GM18517 (cell line): Measurements from ENCODE around the gene SRGN.

ENCODE experiments used
- ATAC-seq: cut with Tn5 transposase; IDR thresholded peaks from one replicate; pipeline ENCODE4 v1.9.1; 2021; ENCODE audit warnings: mild to moderate bottlenecking, moderate library complexity; ENCODE audit not compliant: unreplicated experiment

The SRGN gene

DNA sequence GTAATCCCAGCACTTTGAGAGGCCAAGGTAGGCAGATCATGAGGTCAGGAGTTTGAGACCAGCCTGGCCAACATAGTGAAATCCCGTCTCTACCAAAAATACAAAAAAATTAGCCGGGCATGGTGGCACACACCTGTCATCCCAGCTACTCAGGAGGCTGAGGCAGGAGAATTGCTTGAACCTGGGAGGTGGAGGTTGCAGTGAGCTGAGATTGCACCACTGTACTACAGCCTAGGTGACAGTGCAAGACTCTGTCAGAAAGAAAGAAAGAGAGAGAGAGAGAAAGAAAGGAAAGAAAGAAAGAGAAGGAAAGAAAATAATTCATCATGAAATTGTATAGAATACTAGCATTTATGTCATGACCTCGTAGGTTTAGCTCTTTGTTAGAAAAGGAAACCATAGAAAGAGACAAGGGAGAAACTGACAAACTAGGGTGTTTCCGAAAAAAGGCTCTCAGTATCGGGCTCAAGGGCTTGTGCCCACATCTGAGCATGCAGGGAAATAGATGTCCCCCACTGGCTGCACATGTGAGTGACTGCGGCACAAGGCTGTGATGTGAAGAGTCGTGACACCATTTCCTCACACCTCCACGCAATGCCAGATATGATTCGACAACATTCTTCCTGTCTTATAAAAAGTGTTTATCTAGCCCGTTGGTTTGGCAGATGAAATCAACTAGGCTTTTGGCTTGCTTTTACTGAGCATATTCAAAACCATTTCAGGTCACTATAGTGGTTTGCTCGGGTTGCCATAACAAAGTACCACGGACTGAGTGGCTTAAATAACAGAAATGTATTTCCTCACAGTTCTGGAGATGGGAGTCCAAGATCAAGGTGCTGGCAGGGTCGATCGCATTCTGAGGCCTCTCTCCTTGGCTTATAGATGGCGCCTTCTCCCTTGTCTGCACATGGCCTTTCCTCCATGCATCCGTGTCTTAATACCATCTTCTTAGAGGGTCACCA lies 2.0 kb downstream of the SRGN start:
- peak; percentile 30 for ATAC-seq

DNA sequence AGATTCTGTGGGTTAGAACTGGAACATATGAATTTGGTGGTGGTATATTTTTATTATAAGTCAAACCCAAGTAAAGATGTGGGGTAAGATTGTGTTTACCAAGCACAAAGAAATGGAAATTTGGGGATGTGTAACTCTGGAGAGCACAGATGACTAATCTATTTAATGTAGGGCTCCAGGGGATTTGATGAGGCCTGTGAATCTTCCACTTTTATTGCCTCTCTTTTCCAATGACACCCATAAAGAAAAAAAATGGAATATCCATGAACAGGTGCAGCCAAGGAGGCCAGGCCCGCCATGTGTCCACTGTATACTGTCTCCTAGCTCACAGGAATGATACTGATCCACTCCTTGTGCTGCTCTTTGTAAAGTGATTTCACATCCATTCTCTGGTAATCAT lies 2.8 kb downstream of the SRGN start:
- no peak for ATAC-seq

DNA sequence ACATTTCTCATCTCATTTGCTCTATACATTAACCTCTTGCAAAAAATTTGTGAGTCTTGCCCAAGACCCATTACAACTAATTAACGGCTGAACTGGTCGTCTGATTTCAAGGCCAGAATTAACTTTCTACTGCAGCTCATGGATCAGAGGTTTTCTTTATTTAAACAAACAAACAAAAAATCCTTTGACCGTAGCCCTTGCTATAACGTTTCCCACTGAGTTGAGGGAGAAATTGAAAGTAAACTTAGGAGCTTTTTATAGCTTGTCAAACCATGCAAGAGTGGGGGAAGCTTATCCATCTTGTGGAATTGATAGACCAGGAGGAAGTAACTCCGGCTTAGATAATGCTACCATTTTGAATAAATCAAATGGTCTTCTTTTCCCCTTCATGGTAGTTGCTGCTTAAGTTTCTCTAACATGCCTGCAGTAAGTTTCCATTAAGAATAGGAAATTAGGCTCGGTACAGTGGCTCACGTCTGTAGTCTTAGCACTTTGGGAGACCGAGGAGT lies 3.3 kb downstream of the SRGN start:
- ATAC-seq, result no peak

DNA sequence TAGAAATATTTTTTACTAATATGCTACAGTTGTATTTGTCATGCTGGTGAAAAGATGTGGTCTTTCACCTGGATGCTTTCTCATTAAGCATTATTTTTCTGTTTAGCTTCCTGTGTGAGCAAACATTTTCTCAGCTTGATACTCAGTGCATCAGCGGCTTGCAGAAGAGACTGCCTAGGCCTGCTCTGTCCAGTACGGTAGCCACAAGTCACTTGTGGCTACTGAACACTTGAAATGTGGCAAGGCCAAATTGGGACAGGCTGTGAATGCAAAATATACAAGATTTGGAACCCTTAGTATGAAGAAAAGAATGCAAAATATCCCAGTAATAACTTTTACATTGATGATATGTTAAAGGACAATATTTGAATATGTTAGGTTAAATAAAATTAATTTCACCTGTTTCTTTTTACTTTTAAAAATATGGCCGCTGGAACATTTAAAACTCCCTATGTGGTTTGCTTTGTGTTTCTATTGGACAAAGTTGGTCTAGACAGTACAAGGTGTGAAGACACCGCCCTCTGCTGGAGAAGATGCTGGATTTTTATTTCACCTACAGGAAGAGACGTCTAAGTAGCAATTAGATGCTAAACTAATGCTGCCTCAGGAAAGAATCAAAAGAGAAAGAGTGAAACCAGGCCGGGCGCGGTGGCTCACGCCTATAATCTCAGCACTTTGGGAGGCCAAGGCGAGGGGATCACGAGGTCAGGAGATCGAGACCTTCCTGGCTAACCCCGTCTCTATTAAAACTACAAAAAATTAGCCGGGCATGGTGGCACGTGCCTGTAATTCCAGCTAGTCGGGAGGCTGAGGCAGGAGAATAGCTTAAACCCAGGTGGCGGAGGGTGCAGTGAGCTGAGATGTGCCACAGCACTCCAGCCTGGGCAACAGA lies 5.3 kb downstream of the SRGN start:
- no peak for ATAC-seq

DNA sequence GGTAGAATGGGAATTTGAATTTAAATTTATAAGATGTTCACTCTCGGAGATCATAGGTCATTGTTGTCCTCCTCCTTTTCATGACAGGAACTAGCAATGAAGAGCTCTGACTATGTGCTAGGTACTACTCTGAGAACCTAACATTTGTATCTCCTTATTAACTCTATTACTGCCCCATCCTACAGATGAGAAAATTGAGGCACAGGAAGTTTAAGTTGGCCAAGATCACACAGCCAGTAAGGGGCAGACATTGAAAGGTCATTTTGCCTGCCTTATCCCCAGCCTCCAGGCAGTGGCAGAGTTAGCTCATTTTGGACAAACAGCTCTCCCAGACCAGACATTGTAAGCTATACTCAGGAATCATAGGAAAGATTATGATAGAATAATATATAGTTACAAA lies 6.0 kb downstream of the SRGN start:
- ATAC-seq, result no peak

DNA sequence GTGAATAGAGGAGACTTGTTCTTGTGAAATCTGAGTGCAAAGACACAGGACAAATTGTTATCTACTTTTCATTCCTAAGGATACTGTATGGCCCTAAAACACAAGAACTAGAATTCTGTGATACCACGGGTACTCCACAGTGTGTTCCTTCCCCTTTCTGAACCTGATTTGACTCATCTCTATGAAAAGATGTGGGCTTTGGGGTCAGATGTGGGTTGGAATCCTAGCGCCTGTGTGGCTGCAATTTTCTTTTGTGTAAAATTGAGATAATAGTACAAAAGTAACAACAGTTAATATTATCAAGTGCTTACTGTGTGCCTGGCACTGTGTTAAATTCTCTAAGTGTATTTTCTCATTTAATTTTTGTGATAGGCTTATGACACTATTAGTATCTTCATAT lies 8.1 kb downstream of the SRGN start:
- ATAC-seq, result no peak

DNA sequence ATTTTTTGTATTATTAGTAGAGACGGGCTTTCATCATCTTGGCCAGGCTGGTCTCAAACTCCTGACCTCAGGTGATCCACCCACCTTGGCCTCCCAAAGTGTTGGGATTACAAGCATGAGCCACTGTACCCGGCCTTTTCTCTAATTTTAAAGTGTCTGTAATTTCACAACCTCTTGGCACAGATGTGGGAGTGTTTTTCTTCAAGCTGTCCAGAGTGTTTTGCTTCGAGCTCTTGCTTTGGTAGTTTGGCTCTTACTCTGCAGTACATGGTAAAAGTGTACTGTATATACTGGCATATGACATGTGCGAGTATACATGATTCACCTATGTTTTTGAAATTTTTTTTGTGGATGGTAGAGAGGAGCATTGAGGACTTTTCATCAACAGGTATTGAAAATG lies 9.8 kb downstream of the SRGN start:
- ATAC-seq, result no peak

DNA sequence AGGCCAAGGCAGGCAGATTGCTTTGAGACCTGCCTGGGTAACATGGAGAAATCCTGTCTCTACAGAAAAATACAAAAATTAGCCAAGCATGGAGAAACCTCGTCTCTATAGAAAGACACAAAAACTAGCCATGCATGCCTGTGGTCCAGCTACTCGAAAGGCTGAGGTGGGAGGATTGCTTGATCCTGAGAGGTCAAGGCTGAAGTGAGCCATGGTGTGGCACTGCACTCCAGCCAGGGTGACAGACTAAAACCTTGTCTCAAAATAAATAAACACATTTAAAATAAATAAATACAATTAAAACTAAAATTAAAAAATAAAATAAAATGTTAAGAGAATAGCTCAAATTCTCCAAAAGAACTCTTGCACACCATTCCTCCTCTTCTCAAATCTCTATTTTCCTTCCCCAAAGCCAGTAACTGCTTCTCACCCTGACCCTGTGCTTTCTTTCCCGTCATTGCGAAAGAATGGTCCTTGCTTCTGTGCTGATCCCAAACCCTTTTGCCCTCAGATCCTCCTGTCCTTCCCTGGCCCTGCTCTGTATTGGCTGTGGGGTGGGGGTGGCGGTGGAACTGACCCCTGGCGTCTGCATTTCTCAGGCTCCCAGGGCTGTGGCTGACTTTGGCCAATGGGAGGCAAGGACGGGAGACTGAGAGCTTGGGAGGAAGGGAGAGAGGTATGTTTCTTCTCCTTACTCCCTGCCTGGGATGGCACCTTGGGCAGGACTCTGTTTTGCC lies 12.4 kb downstream of the SRGN start:
- ATAC-seq, result no peak

DNA sequence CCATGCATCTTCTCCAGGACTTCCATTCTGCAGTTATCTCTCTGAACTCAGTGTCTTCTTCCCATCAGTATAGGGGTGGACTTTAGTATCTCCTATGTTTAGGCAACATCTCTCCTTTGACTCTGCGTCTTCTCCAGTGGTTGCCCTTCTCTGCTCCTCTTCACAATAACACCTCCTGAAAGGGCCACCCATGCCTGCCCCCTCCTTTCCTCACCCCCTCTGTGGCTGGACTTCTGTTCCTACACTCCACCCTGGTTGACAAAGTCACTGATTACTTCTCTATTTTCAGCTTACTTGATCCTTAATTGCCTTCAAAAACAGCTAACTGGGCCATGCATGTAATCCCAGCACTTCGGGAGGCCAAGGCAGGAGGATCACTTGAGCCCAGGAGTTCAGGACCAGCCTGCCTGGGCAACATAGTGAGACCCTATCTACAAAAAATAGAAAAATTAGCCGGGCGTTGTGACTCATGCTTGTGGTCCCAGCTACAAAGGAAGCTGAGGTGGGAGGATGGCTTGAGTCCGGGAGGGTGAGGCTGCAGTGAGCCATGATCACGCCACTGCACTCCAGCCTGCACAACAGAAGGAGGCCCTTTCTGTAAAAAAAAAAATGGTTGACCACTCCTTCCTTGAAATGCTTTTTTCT lies 13.7 kb downstream of the SRGN start:
- ATAC-seq, result no peak

DNA sequence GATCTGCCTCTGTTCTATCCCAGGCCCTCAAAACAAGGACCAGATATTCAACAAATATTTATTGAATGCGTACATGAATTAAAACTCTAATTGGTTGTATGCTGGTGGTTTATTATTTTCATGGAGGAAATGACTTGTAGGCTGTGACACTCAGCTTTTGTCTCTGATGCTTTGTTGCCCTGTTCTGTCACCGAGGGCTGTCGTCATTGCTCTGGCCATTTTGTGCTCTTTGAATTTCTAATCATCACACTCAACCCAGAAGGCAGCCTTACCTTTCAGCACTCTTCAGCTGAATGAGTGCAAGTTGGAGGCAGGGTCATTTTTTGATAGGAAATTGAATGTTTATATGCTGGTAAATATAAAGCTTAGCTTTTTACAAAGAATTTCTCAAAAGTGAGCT lies 14.5 kb downstream of the SRGN start:
- ATAC-seq, result no peak

DNA sequence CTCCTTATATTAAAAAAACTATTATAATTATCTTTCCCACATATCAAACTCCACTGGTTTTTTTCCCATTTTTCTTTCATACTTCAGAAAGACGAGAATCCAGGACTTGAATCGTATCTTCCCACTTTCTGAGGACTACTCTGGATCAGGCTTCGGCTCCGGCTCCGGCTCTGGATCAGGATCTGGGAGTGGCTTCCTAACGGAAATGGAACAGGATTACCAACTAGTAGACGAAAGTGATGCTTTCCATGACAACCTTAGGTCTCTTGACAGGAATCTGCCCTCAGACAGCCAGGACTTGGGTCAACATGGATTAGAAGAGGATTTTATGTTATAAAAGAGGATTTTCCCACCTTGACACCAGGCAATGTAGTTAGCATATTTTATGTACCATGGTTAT lies 15.9 kb downstream of the SRGN start:
- ATAC-seq, result no peak

DNA sequence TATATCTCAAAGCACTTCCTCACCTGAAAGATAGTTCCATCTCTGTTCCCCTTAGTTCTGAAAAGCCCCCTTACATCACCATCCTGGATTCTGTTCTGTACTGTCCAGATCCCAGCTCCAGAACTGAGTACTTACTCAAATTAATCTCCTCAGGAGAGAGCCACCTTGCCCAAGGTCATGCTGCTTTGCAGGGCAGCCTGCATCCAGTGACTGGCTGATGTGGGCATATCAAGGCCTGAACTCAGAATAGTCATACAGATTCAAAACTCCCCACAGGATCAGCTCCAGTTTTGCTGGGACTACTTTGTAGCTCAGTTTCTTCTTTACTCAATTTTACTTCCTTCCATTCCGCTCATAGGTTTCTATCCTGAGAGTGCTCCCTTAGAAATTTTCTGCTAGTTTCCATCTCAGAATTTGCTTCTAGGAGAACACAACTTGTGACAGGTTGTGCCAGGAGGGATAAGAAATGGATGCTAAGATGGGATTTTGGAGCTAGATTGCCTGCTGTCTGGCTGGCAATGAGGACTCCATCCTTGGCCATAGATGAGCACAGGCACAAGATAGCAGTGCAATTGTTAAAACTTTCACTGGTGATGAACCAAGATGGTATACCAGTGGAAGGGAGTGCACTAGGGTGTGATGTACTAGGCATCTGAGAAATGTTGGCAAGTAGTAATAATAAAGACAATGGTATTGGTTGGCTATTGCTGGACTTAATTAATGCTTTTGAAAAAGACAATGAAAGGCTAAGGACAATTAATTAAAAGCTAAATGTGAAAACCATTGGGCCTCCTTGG lies 17.3 kb downstream of the SRGN start:
- no peak for ATAC-seq

DNA sequence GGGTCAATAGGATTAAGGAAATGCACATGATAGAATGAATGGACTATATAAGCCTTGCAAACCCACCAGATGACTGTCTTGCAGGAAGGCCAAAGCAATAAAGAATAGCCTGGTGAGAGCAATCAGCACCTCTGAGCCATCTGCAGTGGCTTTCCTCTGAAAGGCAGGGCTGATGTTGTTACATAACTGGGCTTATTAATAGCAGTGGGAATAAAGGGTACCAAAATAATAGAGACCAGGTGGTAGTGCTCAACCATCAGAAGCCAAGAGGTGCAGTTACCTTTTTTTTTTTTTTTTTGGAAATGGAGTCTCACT lies 19.2 kb downstream of the SRGN start:
- ATAC-seq, result no peak

DNA sequence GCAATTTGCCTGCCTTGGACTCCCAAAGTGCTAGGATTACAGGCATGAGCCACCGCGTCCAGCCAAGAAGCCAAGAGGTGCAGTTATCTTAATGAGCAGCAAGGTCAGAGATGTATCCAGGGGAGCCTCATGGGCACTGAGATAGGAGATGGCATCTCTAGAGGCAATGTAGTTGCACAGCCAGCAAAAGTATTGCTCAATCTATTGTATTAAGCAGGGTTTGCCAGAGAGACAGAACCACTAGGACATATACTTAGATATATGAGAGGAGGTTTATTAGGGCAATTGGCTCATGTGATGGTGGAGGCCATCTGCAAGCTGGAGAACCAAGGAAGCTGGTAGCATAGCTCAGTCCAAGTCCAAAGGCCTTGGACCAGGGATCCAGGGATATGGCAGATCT lies 19.8 kb downstream of the SRGN start:
- ATAC-seq, result no peak

DNA sequence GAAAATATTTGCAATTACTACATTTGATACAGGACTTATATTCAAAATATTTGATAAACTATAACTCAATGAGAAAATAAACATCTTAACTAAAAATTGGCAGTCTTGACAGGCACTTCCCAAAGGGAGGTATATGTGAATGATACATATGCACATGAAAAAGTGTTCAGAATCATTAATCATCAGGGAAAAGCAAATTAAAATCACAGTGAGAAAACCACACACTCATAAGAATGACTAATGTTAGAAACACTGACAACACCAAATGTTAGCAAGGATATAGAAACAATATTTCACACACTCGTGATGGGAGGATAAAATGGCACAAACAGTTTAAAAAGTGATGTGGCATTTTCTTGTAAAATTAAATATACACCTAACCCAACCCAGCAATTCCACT lies 32.0 kb downstream of the SRGN start:
- no peak for ATAC-seq

DNA sequence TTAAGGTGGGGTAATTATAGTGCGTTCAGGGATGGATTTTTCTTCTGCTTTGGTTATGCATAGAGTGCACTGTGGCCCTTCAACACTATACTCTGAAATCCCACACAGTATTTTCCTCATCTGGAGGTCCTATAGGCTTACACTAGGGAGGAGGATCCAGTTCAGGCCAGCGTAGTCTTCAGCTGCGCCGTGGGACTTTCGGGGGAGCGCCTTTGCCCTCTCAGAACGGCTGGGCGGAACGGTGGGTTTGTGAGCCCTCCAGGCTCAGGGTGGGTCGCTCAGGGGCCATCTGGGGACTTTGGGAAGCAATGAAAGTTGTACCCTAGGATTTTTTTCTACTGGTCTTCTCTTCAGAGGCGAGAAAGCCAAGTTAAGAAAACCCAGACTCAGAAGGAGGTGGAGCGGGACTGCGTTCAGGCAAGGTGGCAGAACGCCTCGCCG lies 35.4 kb downstream of the SRGN start:
- ATAC-seq, result peak; percentile 19

DNA sequence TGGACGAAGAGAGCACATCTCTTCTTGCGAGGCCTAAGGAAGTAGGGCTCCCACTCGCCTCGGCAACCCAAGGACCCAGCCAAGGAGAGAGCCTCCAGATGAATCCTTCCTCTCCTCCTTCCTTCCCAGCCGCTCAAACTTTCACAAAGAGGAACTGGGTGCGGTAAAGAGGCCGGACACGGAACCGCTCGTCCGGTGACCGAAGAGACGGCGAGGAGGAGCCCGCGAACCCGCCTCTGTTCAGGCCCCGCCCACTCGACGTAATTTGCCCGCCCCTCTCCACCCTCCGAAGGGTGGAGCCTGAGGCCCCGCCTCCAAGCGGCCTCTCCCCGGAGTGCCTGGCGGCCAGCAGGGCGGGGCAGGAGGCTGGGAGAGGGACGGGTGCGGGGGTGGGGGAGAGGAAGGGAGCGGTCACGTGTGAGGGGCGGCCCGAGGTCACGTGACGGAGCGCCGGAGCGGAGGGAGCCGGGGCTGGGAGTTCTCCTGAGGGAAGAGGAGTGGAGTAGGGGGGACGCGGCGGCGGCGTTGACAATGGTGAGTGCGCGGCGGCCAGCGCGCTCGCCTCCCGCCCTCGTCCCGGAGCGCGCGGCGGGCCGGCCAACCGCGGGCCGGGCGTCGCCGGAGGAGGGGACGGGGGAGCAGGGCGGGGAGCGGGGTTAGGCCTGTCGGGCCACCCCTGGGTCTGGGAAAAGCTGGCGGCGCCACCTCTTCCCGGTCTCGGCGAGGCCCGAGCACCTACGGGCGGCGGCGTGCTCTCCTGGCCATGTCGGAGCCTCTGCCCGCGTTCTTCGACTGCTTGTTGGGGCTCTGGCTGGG lies 36.1 kb downstream of the SRGN start, which contains the start of gene VPS26A:
Gene VPS26A, plus strand, starts transcription at position 432 of the 816 bp plus-strand sequence. Its CDS starts 100 bp downstream, at position 532.
- ATAC-seq, result peak; percentile 72

DNA sequence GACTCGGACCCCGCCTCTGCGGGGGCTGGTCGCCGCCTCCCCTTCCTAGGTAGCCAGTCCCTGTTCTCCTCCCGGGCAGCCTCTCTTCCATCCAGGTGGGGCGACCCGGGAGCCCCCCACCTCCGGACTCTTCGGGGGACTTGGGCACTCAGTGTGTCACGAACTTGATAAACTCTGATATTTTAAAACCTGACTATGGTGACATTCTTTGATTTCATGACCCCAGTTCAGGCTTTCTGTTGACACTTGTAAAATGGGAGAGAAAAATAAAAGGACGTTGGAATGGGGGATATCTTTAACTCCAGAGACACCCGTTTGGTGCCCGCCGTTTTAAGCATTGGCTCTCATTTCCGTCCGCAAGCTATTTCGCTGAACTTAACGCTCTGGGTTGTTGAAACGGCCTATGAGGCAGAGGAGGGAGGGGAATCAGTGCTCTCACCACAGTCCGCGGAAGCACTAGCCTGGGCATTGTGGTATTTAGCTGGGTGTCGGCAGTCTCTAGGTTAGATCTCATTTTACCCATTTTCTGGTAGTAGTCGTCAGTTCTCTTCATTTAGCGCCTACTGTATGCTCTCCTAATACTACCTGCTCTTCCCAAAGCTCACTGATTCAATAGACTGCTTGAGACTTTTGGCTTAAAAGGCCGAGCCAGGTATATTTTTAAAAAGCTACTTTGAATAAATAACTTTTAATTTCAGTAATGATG lies 36.8 kb downstream of the SRGN start:
- ATAC-seq, result no peak
